ENCODE data around the gene PHLDB2. TPM values are rescaled to one million over a fixed set of nuclear protein-coding genes. Genes with fewer than 3 reads are reported as not detected.

PHLDB2 gene
- total RNA-seq, 1 donor from 2014 or later: 170 TPM

- Mint-ChIP-seq H3K27me3 (ENCODE audit: low read depth, unreplicated experiment) (peaks cover 2% of the 10 kb centered on the region), H3K27ac (ENCODE audit: unreplicated experiment) (peak overlapping the region; percentile 67), H3K9me3 (ENCODE audit: unreplicated experiment) (no peaks in the 10 kb centered on the region), H3K4me3 (ENCODE audit: unreplicated experiment) (no peak overlapping the region), H3K4me1 (ENCODE audit: low read depth, unreplicated experiment) (peaks cover 10% of the 10 kb centered on the region), H3K36me3 (ENCODE audit: low read depth, unreplicated experiment) (peaks cover 30% of the 10 kb centered on the region)
- H3K4me2 ChIP-seq (ENCODE audit: low read length): no peak overlapping the region
- TF ChIP-seq EZH2 (IDR thresholded peaks at IDR 0.05; ENCODE audit: insufficient read depth, low read length): no peak
- TF ChIP-seq, protein P1, sequence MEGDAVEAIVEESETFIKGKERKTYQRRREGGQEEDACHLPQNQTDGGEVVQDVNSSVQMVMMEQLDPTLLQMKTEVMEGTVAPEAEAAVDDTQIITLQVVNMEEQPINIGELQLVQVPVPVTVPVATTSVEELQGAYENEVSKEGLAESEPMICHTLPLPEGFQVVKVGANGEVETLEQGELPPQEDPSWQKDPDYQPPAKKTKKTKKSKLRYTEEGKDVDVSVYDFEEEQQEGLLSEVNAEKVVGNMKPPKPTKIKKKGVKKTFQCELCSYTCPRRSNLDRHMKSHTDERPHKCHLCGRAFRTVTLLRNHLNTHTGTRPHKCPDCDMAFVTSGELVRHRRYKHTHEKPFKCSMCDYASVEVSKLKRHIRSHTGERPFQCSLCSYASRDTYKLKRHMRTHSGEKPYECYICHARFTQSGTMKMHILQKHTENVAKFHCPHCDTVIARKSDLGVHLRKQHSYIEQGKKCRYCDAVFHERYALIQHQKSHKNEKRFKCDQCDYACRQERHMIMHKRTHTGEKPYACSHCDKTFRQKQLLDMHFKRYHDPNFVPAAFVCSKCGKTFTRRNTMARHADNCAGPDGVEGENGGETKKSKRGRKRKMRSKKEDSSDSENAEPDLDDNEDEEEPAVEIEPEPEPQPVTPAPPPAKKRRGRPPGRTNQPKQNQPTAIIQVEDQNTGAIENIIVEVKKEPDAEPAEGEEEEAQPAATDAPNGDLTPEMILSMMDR (IDR thresholded peaks at IDR 0.05; ENCODE audit: insufficient read depth, low read depth, low read length): no peak
- peaks cover 51% of the 10 kb centered on the region for H3K36me3 ChIP-seq (ENCODE audit: insufficient read depth, low read length)
- H3K27me3 ChIP-seq (ENCODE audit: insufficient read depth, low read length): no peaks in the 10 kb centered on the region
- DNase-seq (ENCODE audit: low read depth) (no peak), FAIRE-seq (no peak)
- H4K20me1 ChIP-seq (ENCODE audit: insufficient read depth, low read length): no peaks in the 10 kb centered on the region
- H3K4me1 ChIP-seq (ENCODE audit: insufficient read depth, low read length): peaks cover 3% of the 10 kb centered on the region
- H2AFZ ChIP-seq (ENCODE audit: low read depth, low read length): no peak overlapping the region
- no peak overlapping the region for H3K9ac ChIP-seq (ENCODE audit: low read length)
- H3K79me2 ChIP-seq (ENCODE audit: insufficient read depth, low read length): peaks cover 2% of the 10 kb centered on the region
- H3K27ac ChIP-seq (ENCODE audit: low read depth, low read length): no peak overlapping the region
- no peaks in the 10 kb centered on the region for H3K9me3 ChIP-seq (ENCODE audit: insufficient read depth, low read depth, low read length)
- no peak overlapping the region for H3K4me3 ChIP-seq (ENCODE audit: insufficient read depth, low read depth, low read length)
These were observed 90.6 kb downstream of the PHLDB2 start for GRCh38 chr3:111949712-111950111.

- FAIRE-seq (no peak), DNase-seq (ENCODE audit: low read depth) (no peak)
- no peak overlapping the region for H3K4me2 ChIP-seq (ENCODE audit: low read length)
- no peaks in the 10 kb centered on the region for H3K27me3 Mint-ChIP-seq (ENCODE audit: low read depth, unreplicated experiment)
- H3K36me3 Mint-ChIP-seq (ENCODE audit: low read depth, unreplicated experiment): peaks cover 25% of the 10 kb centered on the region
- no peaks in the 10 kb centered on the region for H3K9me3 ChIP-seq (ENCODE audit: insufficient read depth, low read depth, low read length)
- no peak overlapping the region for H3K27ac ChIP-seq (ENCODE audit: low read depth, low read length)
- H2AFZ ChIP-seq (ENCODE audit: low read depth, low read length): no peak overlapping the region
- H3K4me1 ChIP-seq (ENCODE audit: insufficient read depth, low read length): peaks cover 3% of the 10 kb centered on the region
- TF ChIP-seq, protein P1 (IDR thresholded peaks at IDR 0.05; ENCODE audit: insufficient read depth, low read depth, low read length): no peak
- no peak for TF ChIP-seq EZH2 (IDR thresholded peaks at IDR 0.05; ENCODE audit: insufficient read depth, low read length)
- H4K20me1 ChIP-seq (ENCODE audit: insufficient read depth, low read length): no peaks in the 10 kb centered on the region
- peaks cover 7% of the 10 kb centered on the region for H3K4me1 Mint-ChIP-seq (ENCODE audit: low read depth, unreplicated experiment)
- H3K79me2 ChIP-seq (ENCODE audit: insufficient read depth, low read length): peaks cover 2% of the 10 kb centered on the region
- no peak overlapping the region for H3K27ac Mint-ChIP-seq (ENCODE audit: unreplicated experiment)
- no peaks in the 10 kb centered on the region for H3K27me3 ChIP-seq (ENCODE audit: insufficient read depth, low read length)
- H3K4me3 Mint-ChIP-seq (ENCODE audit: unreplicated experiment): no peak overlapping the region
- H3K9ac ChIP-seq (ENCODE audit: low read length): no peak overlapping the region
- no peaks in the 10 kb centered on the region for H3K9me3 Mint-ChIP-seq (ENCODE audit: unreplicated experiment)
- peaks cover 46% of the 10 kb centered on the region for H3K36me3 ChIP-seq (ENCODE audit: insufficient read depth, low read length)
- H3K4me3 ChIP-seq (ENCODE audit: insufficient read depth, low read depth, low read length): no peak overlapping the region
These were observed 92.0 kb downstream of the PHLDB2 start for GRCh38 chr3:111951032-111951431.

DNA sequence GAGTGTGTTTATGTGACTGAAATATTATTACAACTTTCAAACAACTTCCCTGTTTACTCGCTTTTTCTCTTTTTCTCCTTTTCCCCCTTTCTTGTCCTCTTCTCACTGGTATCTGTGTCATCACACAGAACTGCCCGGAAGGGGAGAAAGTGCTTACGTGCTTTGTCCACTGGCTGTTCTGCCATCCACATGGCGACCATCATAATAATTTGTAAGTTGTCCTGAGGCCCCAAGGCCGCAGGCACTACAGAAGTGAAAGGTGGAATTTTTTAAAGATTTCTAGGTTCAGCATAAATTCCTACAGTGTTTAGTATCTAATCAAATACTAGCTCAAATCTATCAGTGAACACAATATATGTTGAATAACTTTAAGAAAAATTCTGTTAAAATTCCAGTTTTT lies 93.0 kb downstream of the PHLDB2 start:
- Mint-ChIP-seq H3K4me1 (ENCODE audit: low read depth, unreplicated experiment) (peaks cover 9% of the 10 kb centered on the region), H3K27ac (ENCODE audit: unreplicated experiment) (no peak overlapping the region)
- TF ChIP-seq EZH2 (IDR thresholded peaks at IDR 0.05; ENCODE audit: insufficient read depth, low read length): no peak
- TF ChIP-seq, protein P1 (IDR thresholded peaks at IDR 0.05; ENCODE audit: insufficient read depth, low read depth, low read length): no peak

More for the DNA sequence above, 93.0 kb downstream of the PHLDB2 start:
- Histone ChIP-seq H3K79me2 (ENCODE audit: insufficient read depth, low read length) (peaks cover 2% of the 10 kb centered on the region), H2AFZ (ENCODE audit: low read depth, low read length) (no peak overlapping the region), H4K20me1 (ENCODE audit: insufficient read depth, low read length) (no peaks in the 10 kb centered on the region), H3K4me1 (ENCODE audit: insufficient read depth, low read length) (no peaks in the 10 kb centered on the region), H3K36me3 (ENCODE audit: insufficient read depth, low read length) (peaks cover 42% of the 10 kb centered on the region), H3K9me3 (ENCODE audit: insufficient read depth, low read depth, low read length) (no peaks in the 10 kb centered on the region), H3K27me3 (ENCODE audit: insufficient read depth, low read length) (no peaks in the 10 kb centered on the region), H3K27ac (ENCODE audit: low read depth, low read length) (no peak overlapping the region), H3K4me2 (ENCODE audit: low read length) (no peak overlapping the region), H3K4me3 (ENCODE audit: insufficient read depth, low read depth, low read length) (no peak overlapping the region), H3K9ac (ENCODE audit: low read length) (no peak overlapping the region)
- H3K27me3 Mint-ChIP-seq (ENCODE audit: low read depth, unreplicated experiment): no peaks in the 10 kb centered on the region
- no peak overlapping the region for H3K4me3 Mint-ChIP-seq (ENCODE audit: unreplicated experiment)
- H3K36me3 Mint-ChIP-seq (ENCODE audit: low read depth, unreplicated experiment): peaks cover 21% of the 10 kb centered on the region
- no peak for FAIRE-seq
- H3K9me3 Mint-ChIP-seq (ENCODE audit: unreplicated experiment): no peaks in the 10 kb centered on the region
- no peak for DNase-seq (ENCODE audit: low read depth)
